ENCODE data around the gene ARID1B.

Gene ARID1B

DNA sequence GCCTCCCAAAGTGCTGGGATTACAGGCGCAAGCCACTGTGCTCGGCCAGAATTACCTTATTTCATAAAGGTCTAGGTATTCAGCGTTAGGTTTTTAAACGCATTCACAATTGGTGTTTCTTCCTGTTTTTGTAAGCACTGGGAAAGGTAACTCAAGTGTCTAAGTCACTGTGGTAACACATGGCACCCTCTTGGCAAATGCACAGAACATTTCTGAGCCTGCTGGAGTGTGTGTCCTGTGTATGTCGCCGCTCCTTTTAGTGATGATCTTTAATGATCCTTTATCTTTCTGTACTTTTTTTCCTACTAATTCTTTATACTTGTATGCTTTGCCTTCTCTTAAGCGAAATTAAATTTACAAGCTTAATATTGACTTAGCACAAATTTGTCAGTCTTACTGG, 263.0 kb downstream of the ARID1B start:
- Histone ChIP-seq H3K4me3 (ENCODE audit: severe bottlenecking) (no peak overlapping the region), H3K4me1 (ENCODE audit: insufficient read depth, poor library complexity, severe bottlenecking) (peaks cover 19% of the 10 kb centered on the region), H3K36me3 (ENCODE audit: low read depth) (peaks cover 1% of the 10 kb centered on the region; the same call in 1 of the 2 replicates), H3K27ac (ENCODE audit: poor library complexity, severe bottlenecking) (no peak overlapping the region), H3K9me3 (ENCODE audit: severe bottlenecking) (no peaks in the 10 kb centered on the region), H3K27me3 (ENCODE audit: insufficient read depth, poor library complexity, severe bottlenecking) (no peaks in the 10 kb centered on the region)
- no peak for DNase-seq (ENCODE audit: low spot score)
- no peak for ATAC-seq (ENCODE audit: low read depth)
- TF ChIP-seq, protein P1, sequence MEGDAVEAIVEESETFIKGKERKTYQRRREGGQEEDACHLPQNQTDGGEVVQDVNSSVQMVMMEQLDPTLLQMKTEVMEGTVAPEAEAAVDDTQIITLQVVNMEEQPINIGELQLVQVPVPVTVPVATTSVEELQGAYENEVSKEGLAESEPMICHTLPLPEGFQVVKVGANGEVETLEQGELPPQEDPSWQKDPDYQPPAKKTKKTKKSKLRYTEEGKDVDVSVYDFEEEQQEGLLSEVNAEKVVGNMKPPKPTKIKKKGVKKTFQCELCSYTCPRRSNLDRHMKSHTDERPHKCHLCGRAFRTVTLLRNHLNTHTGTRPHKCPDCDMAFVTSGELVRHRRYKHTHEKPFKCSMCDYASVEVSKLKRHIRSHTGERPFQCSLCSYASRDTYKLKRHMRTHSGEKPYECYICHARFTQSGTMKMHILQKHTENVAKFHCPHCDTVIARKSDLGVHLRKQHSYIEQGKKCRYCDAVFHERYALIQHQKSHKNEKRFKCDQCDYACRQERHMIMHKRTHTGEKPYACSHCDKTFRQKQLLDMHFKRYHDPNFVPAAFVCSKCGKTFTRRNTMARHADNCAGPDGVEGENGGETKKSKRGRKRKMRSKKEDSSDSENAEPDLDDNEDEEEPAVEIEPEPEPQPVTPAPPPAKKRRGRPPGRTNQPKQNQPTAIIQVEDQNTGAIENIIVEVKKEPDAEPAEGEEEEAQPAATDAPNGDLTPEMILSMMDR (IDR thresholded peaks at IDR 0.05; ENCODE audit: poor library complexity, severe bottlenecking): no peak

- DNase-seq (ENCODE audit: low spot score) (no peak), ATAC-seq (ENCODE audit: low read depth) (peak; percentile 67; the same call in 2 of the 3 replicates)
- Histone ChIP-seq H3K36me3 (ENCODE audit: low read depth) (peaks cover 5% of the 10 kb centered on the region; the same call in 1 of the 2 replicates), H3K4me1 (ENCODE audit: insufficient read depth, poor library complexity, severe bottlenecking) (peaks cover 5% of the 10 kb centered on the region), H3K9me3 (ENCODE audit: severe bottlenecking) (no peaks in the 10 kb centered on the region), H3K27ac (ENCODE audit: poor library complexity, severe bottlenecking) (no peak overlapping the region), H3K4me3 (ENCODE audit: severe bottlenecking) (no peak overlapping the region), H3K27me3 (ENCODE audit: insufficient read depth, poor library complexity, severe bottlenecking) (no peaks in the 10 kb centered on the region)
- TF ChIP-seq, protein P1 (IDR thresholded peaks at IDR 0.05; ENCODE audit: poor library complexity, severe bottlenecking): peak; percentile 88
These were observed 268.8 kb downstream of the ARID1B start for GRCh38 chr6:157045831-157046454.

DNA sequence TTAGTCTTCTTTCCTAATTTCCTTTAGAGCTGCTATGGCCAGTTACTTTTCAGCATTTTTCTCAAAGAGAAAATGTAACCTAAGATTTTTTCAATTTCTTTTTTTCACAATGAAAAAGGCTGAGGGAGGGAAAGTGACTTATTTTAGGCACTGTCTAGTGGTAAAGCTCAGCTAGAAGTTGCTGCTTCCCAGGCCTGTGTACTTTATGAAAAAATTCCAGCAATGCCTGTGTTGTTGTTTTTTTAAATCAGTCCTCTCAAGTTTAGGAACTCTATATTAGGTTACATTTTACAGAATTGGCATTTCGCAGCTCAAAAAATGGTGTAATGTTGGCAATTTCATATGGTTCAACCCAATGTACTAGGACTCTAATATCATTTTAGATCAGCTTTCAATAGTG, 269.6 kb downstream of the ARID1B start:
- H3K9me3 ChIP-seq (ENCODE audit: severe bottlenecking): no peaks in the 10 kb centered on the region
- DNase-seq (ENCODE audit: low spot score): no peak
- peaks cover 5% of the 10 kb centered on the region for H3K4me1 ChIP-seq (ENCODE audit: insufficient read depth, poor library complexity, severe bottlenecking)
- no peak overlapping the region for H3K4me3 ChIP-seq (ENCODE audit: severe bottlenecking)
- peaks cover 5% of the 10 kb centered on the region; the same call in 1 of the 2 replicates for H3K36me3 ChIP-seq (ENCODE audit: low read depth)
- H3K27ac ChIP-seq (ENCODE audit: poor library complexity, severe bottlenecking): no peak overlapping the region
- TF ChIP-seq, protein P1 (IDR thresholded peaks at IDR 0.05; ENCODE audit: poor library complexity, severe bottlenecking): no peak
- no peak for ATAC-seq (ENCODE audit: low read depth)
- H3K27me3 ChIP-seq (ENCODE audit: insufficient read depth, poor library complexity, severe bottlenecking): no peaks in the 10 kb centered on the region

DNA sequence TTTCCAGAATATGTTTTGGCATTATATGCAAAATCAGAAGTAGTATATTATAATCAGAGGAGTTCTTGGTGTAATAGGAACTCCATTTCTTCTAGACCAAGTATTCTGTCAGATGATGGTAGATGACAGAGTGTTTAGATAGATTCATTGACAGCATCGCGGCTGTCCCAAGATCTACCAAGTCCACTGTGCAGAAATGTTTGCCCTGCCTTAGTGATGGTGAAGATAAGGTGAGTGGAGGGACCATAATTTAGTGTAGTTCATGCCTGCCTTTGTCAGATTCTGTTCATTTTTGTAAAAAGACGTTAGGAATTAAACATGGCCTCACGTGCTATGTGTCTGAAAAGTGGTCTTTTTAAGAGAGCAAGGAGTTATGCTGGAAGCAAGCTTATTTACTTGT, 270.1 kb downstream of the ARID1B start:
- TF ChIP-seq, protein P1 (IDR thresholded peaks at IDR 0.05; ENCODE audit: poor library complexity, severe bottlenecking): no peak
- Histone ChIP-seq H3K27ac (ENCODE audit: poor library complexity, severe bottlenecking) (no peak overlapping the region), H3K27me3 (ENCODE audit: insufficient read depth, poor library complexity, severe bottlenecking) (no peaks in the 10 kb centered on the region), H3K36me3 (ENCODE audit: low read depth) (peaks cover 5% of the 10 kb centered on the region; the same call in 1 of the 2 replicates), H3K4me1 (ENCODE audit: insufficient read depth, poor library complexity, severe bottlenecking) (peaks cover 5% of the 10 kb centered on the region), H3K9me3 (ENCODE audit: severe bottlenecking) (no peaks in the 10 kb centered on the region), H3K4me3 (ENCODE audit: severe bottlenecking) (no peak overlapping the region)
- no peak for ATAC-seq (ENCODE audit: low read depth)
- DNase-seq (ENCODE audit: low spot score): no peak

- no peak overlapping the region for H3K27ac ChIP-seq (ENCODE audit: poor library complexity, severe bottlenecking)
- H3K4me3 ChIP-seq (ENCODE audit: severe bottlenecking): no peak overlapping the region
- peaks cover 5% of the 10 kb centered on the region for H3K4me1 ChIP-seq (ENCODE audit: insufficient read depth, poor library complexity, severe bottlenecking)
- H3K27me3 ChIP-seq (ENCODE audit: insufficient read depth, poor library complexity, severe bottlenecking): no peaks in the 10 kb centered on the region
- DNase-seq (ENCODE audit: low spot score) (no peak), ATAC-seq (ENCODE audit: low read depth) (no peak)
- H3K36me3 ChIP-seq (ENCODE audit: low read depth): peaks cover 5% of the 10 kb centered on the region; the same call in 1 of the 2 replicates
- TF ChIP-seq, protein P1 (IDR thresholded peaks at IDR 0.05; ENCODE audit: poor library complexity, severe bottlenecking): no peak
- H3K9me3 ChIP-seq (ENCODE audit: severe bottlenecking): no peaks in the 10 kb centered on the region
These were observed 270.8 kb downstream of the ARID1B start for GRCh38 chr6:157047951-157048350.
